Neural progenitor cell (in vitro differentiated cells): Measurements from ENCODE around the gene DOHH. TPM values are rescaled to one million over a fixed set of nuclear protein-coding genes. Genes with fewer than 3 reads are reported as not detected.
A peak's percentile ranks its signal among the peaks of the same experiment; 100 is the strongest.

Source experiments
- DNase-seq: peaks from one replicate; pipeline ENCODE4 v3.0.0-alpha.2; 2016; ENCODE audit warnings: low spot score
- H2AFZ ChIP-seq: fragments of 200-600 bp; sonication (generic); replicated peaks from 2 replicates; pipeline ENCODE4 v1.6.1; 2016; ENCODE audit warnings: antibody characterized with exemption
- H3F3A ChIP-seq: fragments of 200-600 bp; sonication (generic); 2 replicates; pipeline ENCODE4 v1.6.1; 2016; ENCODE audit warnings: antibody characterized with exemption, low read depth
- H3K27ac ChIP-seq: fragments of 200-600 bp; sonication (generic); 2 replicates; pipeline ENCODE4 v1.5.1; 2016; ENCODE audit warnings: mild to moderate bottlenecking
- H3K27me3 ChIP-seq: fragments of 200-600 bp; sonication (generic); 2 replicates; pipeline ENCODE4 v1.6.1; 2016; ENCODE audit warnings: mild to moderate bottlenecking, moderate library complexity
- H3K36me3 ChIP-seq: fragments of 200-600 bp; sonication (generic); 2 replicates; pipeline ENCODE4 v1.5.1; 2016
- H3K4me1 ChIP-seq: fragments of 200-600 bp; sonication (generic); 2 replicates; pipeline ENCODE4 v1.6.1; 2016; ENCODE audit warnings: mixed run types
- H3K4me2 ChIP-seq: fragments of 200-600 bp; sonication (generic); 2 replicates; pipeline ENCODE4 v1.6.1; 2016
- H3K4me3 ChIP-seq: fragments of 200-600 bp; sonication (generic); 2 replicates; pipeline ENCODE4 v1.5.1; 2016
- H3K79me2 ChIP-seq: fragments of 200-600 bp; sonication (generic); 2 replicates; pipeline ENCODE4 v1.6.1; 2016; ENCODE audit warnings: low read depth
- H3K9ac ChIP-seq: fragments of 200-600 bp; sonication (generic); 2 replicates; pipeline ENCODE4 v1.6.1; 2016
- H3K9me3 ChIP-seq: fragments of 200-600 bp; sonication (generic); 2 replicates; pipeline ENCODE4 v1.5.1; 2016; ENCODE audit warnings: low read depth
- H4K20me1 ChIP-seq: fragments of 200-600 bp; sonication (generic); 2 replicates; pipeline ENCODE4 v1.6.1; 2016; ENCODE audit warnings: low read depth
- H3K27ac Mint-ChIP-seq: 3 replicates; pipeline ENCODE4 v1.8.0; 2021; ENCODE audit warnings: mixed read lengths
- H3K27me3 Mint-ChIP-seq: 2 replicates; pipeline ENCODE4 v1.8.0; 2022; ENCODE audit warnings: low read depth, mild to moderate bottlenecking, inconsistent platforms, moderate library complexity, mixed read lengths; ENCODE audit not compliant: insufficient read depth
- H3K36me3 Mint-ChIP-seq: 3 replicates; pipeline ENCODE4 v1.8.0; 2021; ENCODE audit warnings: mixed read lengths
- H3K4me1 Mint-ChIP-seq: 3 replicates; pipeline ENCODE4 v1.8.0; 2021; ENCODE audit warnings: mixed read lengths
- H3K4me3 Mint-ChIP-seq: 3 replicates; pipeline ENCODE4 v1.8.0; 2021; ENCODE audit warnings: mild to moderate bottlenecking, moderate library complexity, mixed read lengths
- H3K9me3 Mint-ChIP-seq: 3 replicates; pipeline ENCODE4 v1.8.0; 2020; ENCODE audit warnings: mixed read lengths
- CTCF ChIP-seq: fragments of 200-600 bp; sonication (generic); IDR thresholded peaks from 2 replicates; pipeline ENCODE4 v1.5.1; 2017; ENCODE audit warnings: antibody characterized with exemption, mild to moderate bottlenecking
- EZH2 ChIP-seq: fragments of 200-600 bp; sonication (generic); IDR thresholded peaks from 2 replicates; pipeline ENCODE4 v1.6.1; 2017; ENCODE audit warnings: antibody characterized with exemption, mild to moderate bottlenecking, moderate library complexity
- EZH2phosphoT487 ChIP-seq: fragments of 200-600 bp; sonication (generic); IDR thresholded peaks from 2 replicates; pipeline ENCODE4 v1.6.1; 2017; ENCODE audit warnings: antibody characterized with exemption
- total RNA-seq: library from RNA; depleted of rRNA; stranded (reverse); fragments of >200 nt; gene quantifications from 2 replicates; pipeline ENCODE4 v1.2.3, GENCODE V29; 2015; ENCODE audit warnings: low replicate concordance

DOHH gene
- total RNA-seq, 1 donor from 2014 or later = 0.69 TPM

- H3K79me2 ChIP-seq = no peaks in the 10 kb centered on the region
- peaks cover 14% of the 10 kb centered on the region for H3K36me3 Mint-ChIP-seq
- no peak for DNase-seq
Observed at GRCh38 chr19:3536429-3537100, 36.1 kb upstream of the DOHH start.

GRCh38 chr19:3535981-3536380 is 35.5 kb upstream of the DOHH start:
- Histone ChIP-seq H3K79me2 (no peaks in the 10 kb centered on the region), H3K9me3 (no peaks in the 10 kb centered on the region), H2AFZ (no peak overlapping the region), H3K9ac (no peak overlapping the region), H3K4me1 (no peaks in the 10 kb centered on the region), H3K27me3 (no peaks in the 10 kb centered on the region), H3K36me3 (no peaks in the 10 kb centered on the region), H3K27ac (no peak overlapping the region), H3K4me3 (no peak overlapping the region), H3F3A (peaks cover 6% of the 10 kb centered on the region), H4K20me1 (peaks cover 31% of the 10 kb centered on the region), H3K4me2 (no peak overlapping the region)
- H3K27ac Mint-ChIP-seq = no peak overlapping the region
- H3K4me1 Mint-ChIP-seq = peaks cover 13% of the 10 kb centered on the region
- H3K36me3 Mint-ChIP-seq = peaks cover 18% of the 10 kb centered on the region
- no peak for DNase-seq
- peak overlapping the region; percentile 65 for H3K4me3 Mint-ChIP-seq
- peaks cover 10% of the 10 kb centered on the region for H3K27me3 Mint-ChIP-seq
- no peaks in the 10 kb centered on the region for H3K9me3 Mint-ChIP-seq
- TF ChIP-seq EZH2 (no peak), EZH2phosphoT487 (no peak), CTCF (no peak)

More at GRCh38 chr19:3536429-3537100, 36.1 kb upstream of the DOHH start:
- H3K27ac ChIP-seq = no peak overlapping the region
- Mint-ChIP-seq H3K4me1 (peaks cover 13% of the 10 kb centered on the region), H3K9me3 (no peaks in the 10 kb centered on the region), H3K27ac (no peak overlapping the region), H3K4me3 (no peak overlapping the region), H3K27me3 (peaks cover 10% of the 10 kb centered on the region)
- no peak overlapping the region for H3K9ac ChIP-seq
- H2AFZ ChIP-seq = no peak overlapping the region
- no peaks in the 10 kb centered on the region for H3K9me3 ChIP-seq
- H3K36me3 ChIP-seq = no peaks in the 10 kb centered on the region
- H3K27me3 ChIP-seq = no peaks in the 10 kb centered on the region
- peaks cover 31% of the 10 kb centered on the region for H4K20me1 ChIP-seq
- no peak overlapping the region for H3K4me2 ChIP-seq
- no peak overlapping the region for H3K4me3 ChIP-seq
- TF ChIP-seq CTCF (no peak), EZH2 (no peak), EZH2phosphoT487 (no peak)
- H3F3A ChIP-seq = peaks cover 6% of the 10 kb centered on the region
- no peaks in the 10 kb centered on the region for H3K4me1 ChIP-seq

GRCh38 chr19:3535563-3535965 is 35.1 kb upstream of the DOHH start:
- Mint-ChIP-seq H3K27me3 (peaks cover 10% of the 10 kb centered on the region), H3K27ac (no peak overlapping the region), H3K9me3 (no peaks in the 10 kb centered on the region), H3K4me3 (no peak overlapping the region), H3K4me1 (peaks cover 13% of the 10 kb centered on the region), H3K36me3 (peaks cover 18% of the 10 kb centered on the region)
- DNase-seq = no peak
- no peak for TF ChIP-seq EZH2phosphoT487
- TF ChIP-seq CTCF = no peak
- Histone ChIP-seq H3K4me3 (no peak overlapping the region), H3K9me3 (no peaks in the 10 kb centered on the region), H3K4me2 (no peak overlapping the region), H3K4me1 (no peaks in the 10 kb centered on the region), H3K27me3 (no peaks in the 10 kb centered on the region), H3K27ac (no peak overlapping the region), H2AFZ (no peak overlapping the region), H4K20me1 (peaks cover 31% of the 10 kb centered on the region), H3F3A (peaks cover 6% of the 10 kb centered on the region), H3K36me3 (no peaks in the 10 kb centered on the region), H3K9ac (no peak overlapping the region), H3K79me2 (no peaks in the 10 kb centered on the region)
